Right lung (tissue), 5 donors: ENCODE data around the gene ADAM11. TPM values are rescaled to one million over a fixed set of nuclear protein-coding genes. Genes with fewer than 3 reads are reported as not detected.

Experiments
- DNase-seq, 2 donors: peaks; one replicate each; pipeline ENCODE4 v3.0.0-alpha.2; 2013
- polyA plus RNA-seq, 5 donors: library from polyadenylated mRNA; unstranded; fragments of 120-200 nt; gene quantifications; one replicate each; pipeline versions ENCODE4 v1.2.1 to v1.2.3, GENCODE V29; 2013; ENCODE audit warnings: inconsistent platforms in 1 of 5, low replicate concordance in 1 of 5; ENCODE audit not compliant: insufficient read length in 5 of 5, insufficient read depth in 1 of 5

Gene ADAM11
- polyA plus RNA-seq, 5 donors: 1.5 to 3.4 (median 2.8) TPM

- peak in 1 of 2 donors; percentile 30 for DNase-seq
Observed at GRCh38 chr17:44830359-44831288, 71.8 kb downstream of the ADAM11 start.

- no peak for DNase-seq
Observed at GRCh38 chr17:44831371-44831770, 72.6 kb downstream of the ADAM11 start.

Other genes starting within 250 kb of the ADAM11 start
- gene FZD2, start 201.5 kb upstream of the ADAM11 start, polyA plus RNA-seq: 10 to 100 TPM; 21.6 to 34.5 (median 28.7) TPM
- gene MEIOC, start 102.5 kb upstream of the ADAM11 start, polyA plus RNA-seq: 1 to 10 TPM in 4 of 5 donors, under 1 TPM in 1; 0.82 to 1.9 (median 1.2) TPM
- 10 to 100 TPM; 25.2 to 35.7 (median 31.7) TPM for gene CCDC43, start 69.2 kb upstream of the ADAM11 start, polyA plus RNA-seq
- 10 to 100 TPM; 13.1 to 20.1 (median 15.6) TPM for gene DBF4B, start 50.3 kb upstream of the ADAM11 start, polyA plus RNA-seq
- 10 to 100 TPM; 36.5 to 45.7 (median 39.9) TPM for gene GJC1, start 71.3 kb downstream of the ADAM11 start, polyA plus RNA-seq
- 10 to 100 TPM; 13.0 to 21.7 (median 17.7) TPM for gene HIGD1B, start 88.9 kb downstream of the ADAM11 start, polyA plus RNA-seq
- gene EFTUD2, start 140.5 kb downstream of the ADAM11 start, polyA plus RNA-seq: 10 to 100 TPM; 77.7 to 95.7 (median 92.8) TPM
- under 1 TPM; 0.19 to 0.95 (median 0.58) TPM for gene GFAP, start 156.5 kb downstream of the ADAM11 start, polyA plus RNA-seq
- 10 to 100 TPM; 10.8 to 22.9 (median 14.5) TPM for gene KIF18B, start 188.8 kb downstream of the ADAM11 start, polyA plus RNA-seq
- 1 to 10 TPM; 1.5 to 4.7 (median 2.4) TPM for gene C1QL1, start 209.3 kb downstream of the ADAM11 start, polyA plus RNA-seq